Transverse colon (tissue), 4 donors: Measurements from ENCODE around the gene FCGBP. TPM values are rescaled to one million over a fixed set of nuclear protein-coding genes. Genes with fewer than 3 reads are reported as not detected.

Experiments used
- DNase-seq: peaks from one replicate; pipeline ENCODE4 v3.0.0-alpha.2; 2019
- H3K27ac ChIP-seq, 4 donors: fragments of 200-600 bp; sonication (generic); 2 replicates each; pipeline ENCODE4 v1.5.1; 2016 to 2018; ENCODE audit warnings: inconsistent platforms in 4 of 4
- H3K27me3 ChIP-seq: fragments of 200-600 bp; sonication (generic); 2 replicates; pipeline ENCODE4 v1.5.1; 2017; ENCODE audit warnings: inconsistent platforms
- H3K36me3 ChIP-seq, 4 donors: fragments of 200-600 bp; sonication (generic); 2 replicates each; pipeline ENCODE4 v1.5.1; 2017 to 2019; ENCODE audit warnings: inconsistent platforms in 4 of 4
- H3K4me1 ChIP-seq, 4 donors: fragments of 200-600 bp; sonication (generic); 2 replicates each; pipeline ENCODE4 v1.5.1; 2017 to 2020; ENCODE audit warnings: inconsistent platforms in 4 of 4
- H3K4me3 ChIP-seq, 4 donors: fragments of 200-600 bp; sonication (generic); 1 replicate in 1 of 4; 2 replicates in 3 of 4; pipeline versions ENCODE4 v1.5.1 to v1.6.1; 2017 to 2019; ENCODE audit warnings: inconsistent platforms in 4 of 4
- H3K9me3 ChIP-seq, 2 donors: fragments of 200-600 bp; sonication (generic); 2 replicates each; pipeline ENCODE4 v1.5.1; 2017 to 2019; ENCODE audit warnings: inconsistent platforms in 2 of 2
- EP300 ChIP-seq: sonication (generic); formaldehyde crosslinking; IDR thresholded peaks from one replicate; pipeline ENCODE4 v1.6.1; 2017; ENCODE audit warnings: antibody characterized with exemption, low read depth
- POLR2A ChIP-seq: fragments of 450-650 bp; IDR thresholded peaks from one replicate; pipeline ENCODE4 v1.6.1; 2016; ENCODE audit warnings: antibody characterized with exemption, mild to moderate bottlenecking, moderate library complexity
- POLR2AphosphoS5 ChIP-seq, 3 donors: sonication (generic); formaldehyde crosslinking; IDR thresholded peaks; one replicate each; pipeline ENCODE4 v1.6.1; 2016; ENCODE audit warnings: antibody characterized with exemption in 3 of 3
- WGBS, 2 donors: methylation state at CpG; one replicate each; pipeline ENCODE4 v1.1.5; 2018; ENCODE audit warnings: low coverage in 1 of 2; 5-methylcytosine and 5-hydroxymethylcytosine counted together
- in situ Hi-C, 4 donors: fragments of 200-750 bp; cut with MboI; loops; one replicate each; pipeline versions ENCODE4 v1.15.0 to v1.15.1; 2017; ENCODE audit warnings: low sequenced_read_pairs in 3 of 4, low pct_ligation_motif_present in 1 of 4, low pct_unique_long_range_greater_than_20kb in 1 of 4
- intact Hi-C: fragments of 100-400 bp; cut with DNase I; formaldehyde crosslinking; loops from one replicate; pipeline ENCODE4 v1.15.1; 2023; ENCODE audit warnings: low total_unique reads
- total RNA-seq, 4 donors: library from RNA; depleted of rRNA; stranded (reverse); fragments of >200 nt; gene quantifications; one replicate each; pipeline ENCODE4 v1.1.0, GENCODE V29; 2016
- TF ChIP-seq, protein P1 (sequence below), 5 experiments: fragments of 200-600 bp in 3 of 5; fragments of 450-650 bp in 2 of 5; sonication (generic) in 3 of 5; IDR thresholded peaks; 1 replicate in 2 of 5; 2 replicates in 3 of 5; pipeline ENCODE4 v1.5.1; 2016 to 2017; ENCODE audit warnings: antibody characterized with exemption in 5 of 5, inconsistent platforms in 3 of 5, mild to moderate bottlenecking in 2 of 5, moderate library complexity in 1 of 5

Gene FCGBP
- total RNA-seq, 4 donors from 2014 or later, result 1,603 to 6,178 (median 2,329) TPM

DNA sequence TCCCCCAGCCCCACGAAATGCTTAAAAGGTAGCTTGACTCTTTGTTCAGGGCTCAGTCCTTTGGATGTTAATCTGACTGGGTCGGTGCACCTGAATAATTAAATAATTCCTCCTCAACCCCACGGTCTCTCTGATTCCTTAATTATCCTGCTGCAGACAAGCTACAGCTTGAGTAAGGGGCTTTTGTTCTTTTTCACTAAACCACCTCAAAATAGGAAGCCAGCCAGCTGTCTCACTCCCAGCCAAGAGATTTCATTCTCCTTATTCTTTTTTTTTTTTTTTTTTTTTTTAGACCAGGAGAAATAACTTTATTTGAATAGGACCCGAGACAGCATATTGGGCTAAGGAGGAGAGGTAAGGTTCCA, 7.9 kb upstream of the FCGBP start:
- Histone ChIP-seq H3K36me3 (no peaks in the 10 kb centered on the region), H3K9me3 (peaks cover 0 to 8% of the 10 kb centered on the region in 2 donors), H3K27ac (peak overlapping the region; percentile 78 to 89 (median 86)), H3K27me3 (peaks cover 9% of the 10 kb centered on the region), H3K4me1 (peaks cover 4 to 68% (median 43%) of the 10 kb centered on the region in 4 donors), H3K4me3 (no peak overlapping the region)
- TF ChIP-seq EP300 (no peak), POLR2AphosphoS5 (IDR thresholded peaks at IDR 0.05) (no peak), POLR2A (no peak)
- TF ChIP-seq, protein P1, sequence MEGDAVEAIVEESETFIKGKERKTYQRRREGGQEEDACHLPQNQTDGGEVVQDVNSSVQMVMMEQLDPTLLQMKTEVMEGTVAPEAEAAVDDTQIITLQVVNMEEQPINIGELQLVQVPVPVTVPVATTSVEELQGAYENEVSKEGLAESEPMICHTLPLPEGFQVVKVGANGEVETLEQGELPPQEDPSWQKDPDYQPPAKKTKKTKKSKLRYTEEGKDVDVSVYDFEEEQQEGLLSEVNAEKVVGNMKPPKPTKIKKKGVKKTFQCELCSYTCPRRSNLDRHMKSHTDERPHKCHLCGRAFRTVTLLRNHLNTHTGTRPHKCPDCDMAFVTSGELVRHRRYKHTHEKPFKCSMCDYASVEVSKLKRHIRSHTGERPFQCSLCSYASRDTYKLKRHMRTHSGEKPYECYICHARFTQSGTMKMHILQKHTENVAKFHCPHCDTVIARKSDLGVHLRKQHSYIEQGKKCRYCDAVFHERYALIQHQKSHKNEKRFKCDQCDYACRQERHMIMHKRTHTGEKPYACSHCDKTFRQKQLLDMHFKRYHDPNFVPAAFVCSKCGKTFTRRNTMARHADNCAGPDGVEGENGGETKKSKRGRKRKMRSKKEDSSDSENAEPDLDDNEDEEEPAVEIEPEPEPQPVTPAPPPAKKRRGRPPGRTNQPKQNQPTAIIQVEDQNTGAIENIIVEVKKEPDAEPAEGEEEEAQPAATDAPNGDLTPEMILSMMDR (IDR thresholded peaks at IDR 0.05), result no peak
- no peak for DNase-seq
- 32 to 33% methylated on average over 3 to 4 of the region's 4 CpGs for WGBS, 2 donors
- in situ Hi-C loops (no loop called here), intact Hi-C loops (no loop called here)

DNA sequence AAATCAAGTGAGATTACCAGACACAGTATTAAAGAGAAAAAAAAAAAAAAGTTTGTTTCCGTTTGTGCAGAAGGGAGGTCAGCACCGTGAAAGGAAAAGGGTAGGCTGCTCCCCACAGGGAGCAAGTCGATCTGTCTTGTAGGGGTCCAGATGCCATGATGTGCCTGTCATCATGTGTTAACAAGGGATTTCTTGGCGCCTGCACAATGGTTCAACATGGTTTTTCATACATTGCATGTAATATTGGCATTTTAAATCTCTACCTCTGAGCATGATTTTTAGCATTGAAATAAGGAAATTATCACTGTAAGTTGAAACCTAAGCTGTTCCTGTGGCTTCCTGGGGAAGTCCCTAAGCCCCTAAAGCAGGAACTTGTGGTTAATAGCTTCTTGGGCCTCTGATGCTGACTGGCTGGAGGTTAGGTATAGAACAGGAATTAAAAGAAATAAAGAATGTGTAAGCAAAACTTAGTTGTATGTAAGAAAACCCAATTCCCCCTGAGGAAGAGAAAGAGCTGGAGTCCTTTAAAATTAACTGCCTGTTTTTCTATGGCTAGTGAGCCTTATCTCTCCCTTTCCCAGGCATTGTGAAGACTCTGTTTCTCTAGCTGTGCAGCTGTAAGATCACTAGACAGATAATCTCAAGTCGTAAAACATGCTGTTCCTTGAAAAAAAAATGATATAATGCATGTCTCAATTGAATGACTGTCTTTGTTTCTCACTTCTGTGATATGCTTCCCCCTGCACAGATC, 7.4 kb upstream of the FCGBP start:
- no peaks in the 10 kb centered on the region for H3K36me3 ChIP-seq
- TF ChIP-seq, protein P1 (IDR thresholded peaks at IDR 0.05), result no peak
- TF ChIP-seq POLR2A (no peak), POLR2AphosphoS5 (IDR thresholded peaks at IDR 0.05) (no peak), EP300 (no peak)
- H3K4me1 ChIP-seq, result peaks cover 4 to 74% (median 48%) of the 10 kb centered on the region in 4 donors
- peaks cover 6% of the 10 kb centered on the region for H3K27me3 ChIP-seq
- WGBS, 2 donors, result 21% methylated on average over 5 of the region's 5 CpGs
- peak; percentile 55 for DNase-seq
- no peak overlapping the region for H3K4me3 ChIP-seq
- intact Hi-C loops (no loop called here), in situ Hi-C loops (no loop called here)
- H3K9me3 ChIP-seq, result peaks cover 0 to 8% of the 10 kb centered on the region in 2 donors
- H3K27ac ChIP-seq, result peak overlapping the region; percentile 78 to 89 (median 86)

DNA sequence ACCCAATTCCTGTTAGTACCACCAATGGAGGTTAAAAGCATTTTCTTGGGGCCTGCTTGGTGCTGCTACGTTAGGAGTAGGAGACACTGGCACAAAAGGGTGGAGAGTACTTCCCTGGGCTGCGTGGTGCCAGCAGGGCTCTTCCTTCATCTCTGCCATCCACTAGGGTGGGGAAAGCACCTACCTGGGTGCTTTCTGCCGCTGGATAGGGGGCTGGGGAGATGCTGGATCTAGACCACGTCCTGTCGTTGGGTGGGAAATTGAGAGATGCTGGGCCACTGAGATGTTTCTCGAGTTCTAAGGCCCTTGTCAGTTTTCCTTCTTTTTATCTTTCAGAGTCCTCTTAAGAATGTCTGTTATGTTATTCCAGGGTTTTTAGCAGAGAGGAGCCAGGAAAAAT, 6.7 kb upstream of the FCGBP start:
- in situ Hi-C loops, result no loop called here
- Histone ChIP-seq H3K27ac (peak overlapping the region; percentile 78 to 89 (median 86)), H3K4me1 (peaks cover 4 to 77% (median 52%) of the 10 kb centered on the region in 4 donors)

DNA sequence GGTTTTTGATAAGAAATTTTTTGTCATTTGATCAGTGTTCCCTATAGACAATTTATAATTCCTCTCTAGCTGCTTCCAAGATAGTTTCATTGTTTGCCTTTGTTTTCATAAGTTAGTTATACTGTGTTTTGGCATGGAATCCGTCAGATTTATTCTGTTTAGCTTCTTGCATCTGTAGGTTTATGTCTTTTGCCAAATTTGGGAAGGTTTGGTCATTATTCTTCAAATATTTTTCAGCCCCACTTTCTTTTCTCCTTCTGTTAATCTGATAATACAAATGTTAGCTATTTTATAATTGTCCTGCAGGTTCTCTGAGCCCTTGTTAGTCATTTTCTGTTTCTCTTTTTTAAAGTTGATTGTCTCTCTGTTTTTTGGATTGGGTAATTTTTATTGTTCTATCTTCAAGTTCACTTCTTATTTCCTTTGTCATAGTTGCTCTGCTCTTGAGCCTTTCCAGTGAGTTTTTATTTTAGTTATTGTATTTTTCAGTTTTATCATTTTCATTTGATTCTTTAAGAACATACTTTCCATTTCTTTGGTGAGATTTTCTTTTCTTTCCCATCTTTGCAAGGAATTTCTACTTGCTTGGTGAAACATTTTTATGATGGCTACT, 5.9 kb upstream of the FCGBP start:
- DNase-seq, result no peak
- peak overlapping the region in 1 of 4 donors; percentile 78 for H3K27ac ChIP-seq
- H3K36me3 ChIP-seq, result no peaks in the 10 kb centered on the region
- H3K4me1 ChIP-seq, result peaks cover 4 to 77% (median 52%) of the 10 kb centered on the region in 4 donors
- peaks cover 0 to 8% of the 10 kb centered on the region in 2 donors for H3K9me3 ChIP-seq
- no peak overlapping the region for H3K4me3 ChIP-seq
- 70 to 75% methylated on average over 1 of the region's 1 CpG for WGBS, 2 donors
- peaks cover 1% of the 10 kb centered on the region for H3K27me3 ChIP-seq
- in situ Hi-C loops (no loop called here), intact Hi-C loops (no loop called here)
- TF ChIP-seq POLR2AphosphoS5 (IDR thresholded peaks at IDR 0.05) (no peak), POLR2A (no peak), EP300 (no peak)
- TF ChIP-seq, protein P1 (IDR thresholded peaks at IDR 0.05), result no peak

More for the DNA sequence above, 6.7 kb upstream of the FCGBP start:
- intact Hi-C loops, result no loop called here
- Histone ChIP-seq H3K27me3 (peaks cover 6% of the 10 kb centered on the region), H3K4me3 (no peak overlapping the region), H3K36me3 (no peaks in the 10 kb centered on the region), H3K9me3 (peaks cover 0 to 8% of the 10 kb centered on the region in 2 donors)
- 67% methylated on average over 6 of the region's 6 CpGs; no CpG with 5 or more reads in 1 of the 2 donors for WGBS, 2 donors
- no peak for DNase-seq
- TF ChIP-seq EP300 (no peak), POLR2AphosphoS5 (IDR thresholded peaks at IDR 0.05) (no peak), POLR2A (no peak)
- TF ChIP-seq, protein P1 (IDR thresholded peaks at IDR 0.05), result no peak
